Measurements from ENCODE around the gene TMEM213.

Gene TMEM213

GRCh38 chr7:138848056-138848980, 50.5 kb downstream of the TMEM213 start:
- FAIRE-seq (no peak), DNase-seq (ENCODE audit: insufficient read length, low spot score) (no peak)
- no peak for TF ChIP-seq POU2F2 (IDR thresholded peaks at IDR 0.05; ENCODE audit: low read depth, low read length)
- no peak for TF ChIP-seq SPI1 (IDR thresholded peaks at IDR 0.05; ENCODE audit: low read depth, low read length)
- no peak for TF ChIP-seq TAF1 (IDR thresholded peaks at IDR 0.05; ENCODE audit: low read depth, low read length)
- TF ChIP-seq POLR2A (IDR thresholded peaks at IDR 0.05; ENCODE audit: low read depth, low read length), result no peak
- no peak for TF ChIP-seq POLR2AphosphoS5 (IDR thresholded peaks at IDR 0.05; ENCODE audit: low read depth, low read length)
- no peak for TF ChIP-seq PAX5 (IDR thresholded peaks at IDR 0.05; ENCODE audit: insufficient read depth, low read length, severe bottlenecking)

- TF ChIP-seq POLR2AphosphoS5 (IDR thresholded peaks at IDR 0.05; ENCODE audit: low read depth, low read length) (no peak), SPI1 (IDR thresholded peaks at IDR 0.05; ENCODE audit: low read depth, low read length) (no peak), POLR2A (IDR thresholded peaks at IDR 0.05; ENCODE audit: low read depth, low read length) (no peak), POU2F2 (IDR thresholded peaks at IDR 0.05; ENCODE audit: low read depth, low read length) (no peak), TAF1 (IDR thresholded peaks at IDR 0.05; ENCODE audit: low read depth, low read length) (no peak), PAX5 (IDR thresholded peaks at IDR 0.05; ENCODE audit: insufficient read depth, low read length, severe bottlenecking) (no peak)
- no peak for FAIRE-seq
- DNase-seq (ENCODE audit: insufficient read length, low spot score), result no peak
Measured at GRCh38 chr7:138849701-138850100, 51.9 kb downstream of the TMEM213 start.

GRCh38 chr7:138852469-138852868, 54.7 kb downstream of the TMEM213 start:
- FAIRE-seq, result no peak
- DNase-seq (ENCODE audit: insufficient read length, low spot score), result no peak

GRCh38 chr7:138853448-138853847, 55.7 kb downstream of the TMEM213 start:
- FAIRE-seq, result no peak
- TF ChIP-seq PAX5 (IDR thresholded peaks at IDR 0.05; ENCODE audit: insufficient read depth, low read length, severe bottlenecking), result no peak
- no peak for TF ChIP-seq POU2F2 (IDR thresholded peaks at IDR 0.05; ENCODE audit: low read depth, low read length)
- no peak for TF ChIP-seq SPI1 (IDR thresholded peaks at IDR 0.05; ENCODE audit: low read depth, low read length)
- no peak for TF ChIP-seq TAF1 (IDR thresholded peaks at IDR 0.05; ENCODE audit: low read depth, low read length)
- no peak for TF ChIP-seq POLR2AphosphoS5 (IDR thresholded peaks at IDR 0.05; ENCODE audit: low read depth, low read length)
- TF ChIP-seq POLR2A (IDR thresholded peaks at IDR 0.05; ENCODE audit: low read depth, low read length), result no peak
- no peak for DNase-seq (ENCODE audit: insufficient read length, low spot score)

More at GRCh38 chr7:138852469-138852868, 54.7 kb downstream of the TMEM213 start:
- TF ChIP-seq POLR2AphosphoS5 (IDR thresholded peaks at IDR 0.05; ENCODE audit: low read depth, low read length), result no peak
- TF ChIP-seq POLR2A (IDR thresholded peaks at IDR 0.05; ENCODE audit: low read depth, low read length), result no peak
- TF ChIP-seq SPI1 (IDR thresholded peaks at IDR 0.05; ENCODE audit: low read depth, low read length), result no peak
- TF ChIP-seq TAF1 (IDR thresholded peaks at IDR 0.05; ENCODE audit: low read depth, low read length), result no peak
- TF ChIP-seq PAX5 (IDR thresholded peaks at IDR 0.05; ENCODE audit: insufficient read depth, low read length, severe bottlenecking), result no peak
- TF ChIP-seq POU2F2 (IDR thresholded peaks at IDR 0.05; ENCODE audit: low read depth, low read length), result no peak

GRCh38 chr7:138854115-138854645, 56.4 kb downstream of the TMEM213 start:
- no peak for TF ChIP-seq POLR2A (IDR thresholded peaks at IDR 0.05; ENCODE audit: low read depth, low read length)
- TF ChIP-seq POLR2AphosphoS5 (IDR thresholded peaks at IDR 0.05; ENCODE audit: low read depth, low read length), result no peak
- TF ChIP-seq PAX5 (IDR thresholded peaks at IDR 0.05; ENCODE audit: insufficient read depth, low read length, severe bottlenecking), result no peak
- no peak for TF ChIP-seq TAF1 (IDR thresholded peaks at IDR 0.05; ENCODE audit: low read depth, low read length)
- no peak for TF ChIP-seq POU2F2 (IDR thresholded peaks at IDR 0.05; ENCODE audit: low read depth, low read length)
- TF ChIP-seq SPI1 (IDR thresholded peaks at IDR 0.05; ENCODE audit: low read depth, low read length), result no peak
- DNase-seq (ENCODE audit: insufficient read length, low spot score), result no peak

GRCh38 chr7:138857728-138858127, 59.9 kb downstream of the TMEM213 start:
- TF ChIP-seq SPI1 (IDR thresholded peaks at IDR 0.05; ENCODE audit: low read depth, low read length), result no peak
- TF ChIP-seq POLR2A (IDR thresholded peaks at IDR 0.05; ENCODE audit: low read depth, low read length), result no peak
- TF ChIP-seq TAF1 (IDR thresholded peaks at IDR 0.05; ENCODE audit: low read depth, low read length), result no peak
- no peak for TF ChIP-seq POLR2AphosphoS5 (IDR thresholded peaks at IDR 0.05; ENCODE audit: low read depth, low read length)
- no peak for TF ChIP-seq POU2F2 (IDR thresholded peaks at IDR 0.05; ENCODE audit: low read depth, low read length)
- TF ChIP-seq PAX5 (IDR thresholded peaks at IDR 0.05; ENCODE audit: insufficient read depth, low read length, severe bottlenecking), result no peak
- FAIRE-seq (no peak), DNase-seq (ENCODE audit: insufficient read length, low spot score) (no peak)

More at GRCh38 chr7:138854115-138854645, 56.4 kb downstream of the TMEM213 start:
- no peak for FAIRE-seq

GRCh38 chr7:138861051-138861450, 63.3 kb downstream of the TMEM213 start:
- DNase-seq (ENCODE audit: insufficient read length, low spot score) (no peak), FAIRE-seq (no peak)

GRCh38 chr7:138863931-138864330, 66.1 kb downstream of the TMEM213 start:
- DNase-seq (ENCODE audit: insufficient read length, low spot score), result no peak
- FAIRE-seq, result no peak
- no peak for TF ChIP-seq SPI1 (IDR thresholded peaks at IDR 0.05; ENCODE audit: low read depth, low read length)
- no peak for TF ChIP-seq POLR2AphosphoS5 (IDR thresholded peaks at IDR 0.05; ENCODE audit: low read depth, low read length)
- no peak for TF ChIP-seq TAF1 (IDR thresholded peaks at IDR 0.05; ENCODE audit: low read depth, low read length)
- no peak for TF ChIP-seq POU2F2 (IDR thresholded peaks at IDR 0.05; ENCODE audit: low read depth, low read length)
- TF ChIP-seq PAX5 (IDR thresholded peaks at IDR 0.05; ENCODE audit: insufficient read depth, low read length, severe bottlenecking), result no peak
- no peak for TF ChIP-seq POLR2A (IDR thresholded peaks at IDR 0.05; ENCODE audit: low read depth, low read length)

More at GRCh38 chr7:138861051-138861450, 63.3 kb downstream of the TMEM213 start:
- no peak for TF ChIP-seq POU2F2 (IDR thresholded peaks at IDR 0.05; ENCODE audit: low read depth, low read length)
- TF ChIP-seq POLR2A (IDR thresholded peaks at IDR 0.05; ENCODE audit: low read depth, low read length), result no peak
- no peak for TF ChIP-seq SPI1 (IDR thresholded peaks at IDR 0.05; ENCODE audit: low read depth, low read length)
- TF ChIP-seq PAX5 (IDR thresholded peaks at IDR 0.05; ENCODE audit: insufficient read depth, low read length, severe bottlenecking), result no peak
- TF ChIP-seq TAF1 (IDR thresholded peaks at IDR 0.05; ENCODE audit: low read depth, low read length), result no peak
- TF ChIP-seq POLR2AphosphoS5 (IDR thresholded peaks at IDR 0.05; ENCODE audit: low read depth, low read length), result no peak

GRCh38 chr7:138864667-138865066, 66.9 kb downstream of the TMEM213 start:
- TF ChIP-seq PAX5 (IDR thresholded peaks at IDR 0.05; ENCODE audit: insufficient read depth, low read length, severe bottlenecking), result no peak
- no peak for TF ChIP-seq POLR2A (IDR thresholded peaks at IDR 0.05; ENCODE audit: low read depth, low read length)
- no peak for TF ChIP-seq TAF1 (IDR thresholded peaks at IDR 0.05; ENCODE audit: low read depth, low read length)
- no peak for TF ChIP-seq POU2F2 (IDR thresholded peaks at IDR 0.05; ENCODE audit: low read depth, low read length)
- no peak for TF ChIP-seq POLR2AphosphoS5 (IDR thresholded peaks at IDR 0.05; ENCODE audit: low read depth, low read length)
- TF ChIP-seq SPI1 (IDR thresholded peaks at IDR 0.05; ENCODE audit: low read depth, low read length), result no peak
- no peak for DNase-seq (ENCODE audit: insufficient read length, low spot score)
- FAIRE-seq, result no peak

Measured in GM12891 (cell line).